Activated T-helper 1 cell treated with anti-CD3 and anti-CD28 coated beads, Interleukin-12 subunit alpha, Interleukin-12 subunit beta, Interleukin-2, Interleukin-4 antibody, amounts not matched to agents 30 ng/mL and 10 ng/mL and 1 ng/mL, durations not matched to agents 14 hours and 24 hours and 36 hours (primary cell): ENCODE data around the gene CBFA2T3. TPM values are rescaled to one million over a fixed set of nuclear protein-coding genes. Genes with fewer than 3 reads are reported as not detected.
A peak's percentile ranks its signal among the peaks of the same experiment; 100 is the strongest.

Experiments used
- DNase-seq: peaks from one replicate; pipeline ENCODE4 v3.0.0; 2021; ENCODE audit warnings: low spot score
- H3K27ac Mint-ChIP-seq: one replicate; pipeline ENCODE4 v1.8.0; 2021; ENCODE audit warnings: mild to moderate bottlenecking, mixed read lengths
- H3K27me3 Mint-ChIP-seq: one replicate; pipeline ENCODE4 v1.8.0; 2022; ENCODE audit warnings: mild to moderate bottlenecking, moderate library complexity, mixed read lengths; ENCODE audit not compliant: insufficient read depth
- H3K36me3 Mint-ChIP-seq: one replicate; pipeline ENCODE4 v1.8.0; 2021; ENCODE audit warnings: low read depth, mixed read lengths
- H3K4me1 Mint-ChIP-seq: one replicate; pipeline ENCODE4 v1.8.0; 2021; ENCODE audit warnings: low read depth, mixed read lengths
- H3K4me3 Mint-ChIP-seq: one replicate; pipeline ENCODE4 v1.8.0; 2021; ENCODE audit warnings: mild to moderate bottlenecking, moderate library complexity, mixed read lengths
- H3K9me3 Mint-ChIP-seq: one replicate; pipeline ENCODE4 v1.8.0; 2021; ENCODE audit warnings: mixed read lengths
- intact Hi-C: fragments of 100-400 bp; cut with micrococcal nuclease; formaldehyde crosslinking; loops from one replicate; pipeline ENCODE4 v1.15.1; 2024
- total RNA-seq: library from RNA; stranded (reverse); gene quantifications from 2 replicates; pipeline ENCODE4 v1.2.3, GENCODE V29; 2022

Gene CBFA2T3
- total RNA-seq, 1 donor from 2014 or later, result not detected

DNA sequence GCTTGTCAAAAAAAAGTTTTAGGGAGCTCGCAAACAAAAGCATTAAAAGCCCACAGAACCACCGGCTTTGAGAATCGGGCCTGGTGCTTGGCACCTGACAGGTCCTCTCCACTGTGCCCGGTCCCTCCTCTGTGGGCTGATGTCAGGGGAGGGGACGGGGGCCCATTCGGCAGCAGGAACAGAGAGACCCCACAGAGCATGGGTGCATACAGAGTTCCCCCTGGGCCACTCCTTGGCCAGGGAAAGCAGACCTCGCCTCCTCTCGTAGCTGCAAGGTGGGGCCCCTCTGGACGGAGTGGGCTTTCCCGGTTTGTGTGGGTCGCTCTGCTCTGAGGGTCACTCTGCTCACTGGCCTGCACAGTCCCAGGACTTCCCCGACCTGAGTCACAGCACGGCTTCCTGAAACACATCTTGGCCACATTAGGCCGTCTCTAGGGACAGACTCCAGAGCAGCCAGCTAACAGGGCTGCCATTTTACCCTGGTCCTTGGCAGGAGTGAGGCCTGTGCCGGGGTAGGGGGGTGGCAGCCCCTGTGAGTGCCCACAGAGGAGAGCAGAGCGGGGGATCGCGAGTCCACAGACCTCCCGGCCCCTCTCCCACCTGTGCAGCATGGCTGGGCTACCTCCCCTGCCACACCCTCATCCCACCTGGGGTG is 11.1 kb downstream of the CBFA2T3 start:
- Mint-ChIP-seq H3K27me3 (peaks cover 12% of the 10 kb centered on the region), H3K27ac (no peak overlapping the region), H3K4me3 (no peak overlapping the region), H3K36me3 (no peaks in the 10 kb centered on the region), H3K9me3 (no peaks in the 10 kb centered on the region), H3K4me1 (no peaks in the 10 kb centered on the region)
- intact Hi-C loops, result no loop called here
- no peak for DNase-seq

DNA sequence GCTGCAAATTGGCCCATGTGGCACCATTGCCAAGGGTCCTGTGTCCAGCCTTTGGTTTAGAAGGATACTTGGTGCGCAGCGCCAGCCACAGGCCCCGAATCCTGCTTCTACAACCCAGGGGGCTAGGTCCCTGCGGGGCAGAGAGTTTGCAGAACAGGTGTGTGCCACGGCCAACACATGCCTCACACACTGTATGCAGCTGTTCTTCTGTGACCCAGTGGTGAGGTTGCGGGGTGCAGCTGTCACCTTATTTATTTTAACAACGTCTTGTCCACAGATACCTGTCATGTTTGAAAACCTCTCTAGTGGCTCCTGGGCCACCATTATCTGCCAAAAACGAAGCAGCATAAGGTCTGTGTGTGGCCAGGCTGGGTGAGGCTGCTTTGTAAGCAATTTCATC is 11.6 kb downstream of the CBFA2T3 start:
- intact Hi-C loops, result no loop called here
- H3K4me1 Mint-ChIP-seq, result no peaks in the 10 kb centered on the region
- no peak overlapping the region for H3K27ac Mint-ChIP-seq
- H3K4me3 Mint-ChIP-seq, result no peak overlapping the region
- no peaks in the 10 kb centered on the region for H3K36me3 Mint-ChIP-seq
- H3K9me3 Mint-ChIP-seq, result no peaks in the 10 kb centered on the region
- H3K27me3 Mint-ChIP-seq, result peaks cover 9% of the 10 kb centered on the region
- no peak for DNase-seq

DNA sequence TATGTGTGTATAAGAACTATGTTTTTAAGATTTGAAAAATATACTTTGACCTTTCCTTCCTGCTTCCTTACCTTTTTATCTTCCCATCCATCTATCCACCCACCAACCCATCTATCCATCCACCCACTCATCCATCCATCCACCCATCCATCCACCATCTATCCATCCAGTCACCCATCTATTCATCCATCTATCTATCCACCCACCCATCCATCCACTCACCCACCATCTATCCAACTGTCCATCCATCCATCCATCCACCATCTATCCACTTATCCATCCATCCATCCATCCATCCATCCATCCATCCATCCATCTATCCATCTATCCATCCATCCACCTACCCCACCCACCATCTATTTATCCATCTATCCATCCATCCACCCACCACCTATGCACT is 12.4 kb downstream of the CBFA2T3 start:
- Mint-ChIP-seq H3K4me3 (no peak overlapping the region), H3K36me3 (no peaks in the 10 kb centered on the region), H3K27me3 (peaks cover 12% of the 10 kb centered on the region), H3K27ac (no peak overlapping the region), H3K4me1 (no peaks in the 10 kb centered on the region), H3K9me3 (no peaks in the 10 kb centered on the region)
- no peak for DNase-seq
- intact Hi-C loops, result no loop called here

DNA sequence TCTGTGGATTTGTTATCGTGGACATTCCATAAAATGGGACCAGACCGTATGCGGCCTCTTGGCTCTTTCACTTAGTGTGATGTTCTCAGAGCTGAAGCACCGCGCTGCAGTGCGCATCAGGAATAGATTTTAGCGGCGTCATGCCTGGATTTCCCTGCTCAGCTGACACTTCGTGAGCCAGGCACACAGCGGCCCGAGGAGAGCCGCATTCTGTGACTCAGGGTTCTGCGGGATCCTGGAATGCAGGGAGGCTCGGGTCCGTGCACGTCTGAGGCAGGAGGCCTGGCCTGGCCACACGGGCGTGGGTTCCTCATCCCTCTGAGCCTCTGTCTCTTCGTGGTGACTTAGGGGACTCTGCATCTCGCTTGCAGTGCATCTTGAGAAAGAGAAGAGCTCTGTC is 13.4 kb downstream of the CBFA2T3 start:
- intact Hi-C loops, result no loop called here
- Mint-ChIP-seq H3K4me1 (no peaks in the 10 kb centered on the region), H3K27me3 (peaks cover 12% of the 10 kb centered on the region), H3K4me3 (no peak overlapping the region), H3K27ac (no peak overlapping the region), H3K9me3 (no peaks in the 10 kb centered on the region), H3K36me3 (no peaks in the 10 kb centered on the region)
- no peak for DNase-seq

DNA sequence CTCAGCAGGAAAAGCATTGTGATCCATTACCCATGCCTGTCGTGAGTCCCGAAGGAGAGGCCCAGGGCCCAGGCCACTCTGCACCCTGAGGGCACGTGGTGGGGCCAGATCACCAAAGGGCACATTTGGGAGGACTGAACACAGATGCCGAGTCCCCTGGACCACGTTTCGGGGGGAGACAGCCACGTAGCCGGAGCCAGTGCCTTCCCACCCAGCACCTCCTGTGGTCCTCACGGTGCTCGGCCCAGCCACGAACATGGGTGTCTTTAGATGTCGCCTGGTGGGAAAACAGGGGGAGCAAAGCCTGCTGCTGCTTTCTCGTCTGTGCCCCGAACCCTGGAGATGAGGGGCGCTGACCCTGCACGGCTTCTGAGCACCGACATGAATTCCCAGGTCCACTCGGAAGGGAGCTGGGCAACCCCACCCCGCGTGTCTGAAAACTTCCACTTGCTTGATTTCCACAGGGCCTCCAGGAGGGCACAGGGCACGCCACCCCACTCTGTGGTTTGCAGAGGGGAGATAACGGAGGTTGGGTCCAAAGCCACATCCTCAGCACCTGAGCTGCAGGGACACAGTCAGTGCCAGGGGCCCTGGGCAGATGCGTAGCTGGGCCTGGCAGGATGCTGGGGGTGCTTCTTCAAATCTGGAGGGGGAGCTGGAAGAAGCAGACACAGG is 14.4 kb downstream of the CBFA2T3 start:
- intact Hi-C loops, result no loop called here
- peaks cover 17% of the 10 kb centered on the region for H3K27me3 Mint-ChIP-seq
- no peaks in the 10 kb centered on the region for H3K36me3 Mint-ChIP-seq
- no peak for DNase-seq
- no peak overlapping the region for H3K4me3 Mint-ChIP-seq
- no peak overlapping the region for H3K27ac Mint-ChIP-seq
- peaks cover 7% of the 10 kb centered on the region for H3K4me1 Mint-ChIP-seq
- H3K9me3 Mint-ChIP-seq, result no peaks in the 10 kb centered on the region

DNA sequence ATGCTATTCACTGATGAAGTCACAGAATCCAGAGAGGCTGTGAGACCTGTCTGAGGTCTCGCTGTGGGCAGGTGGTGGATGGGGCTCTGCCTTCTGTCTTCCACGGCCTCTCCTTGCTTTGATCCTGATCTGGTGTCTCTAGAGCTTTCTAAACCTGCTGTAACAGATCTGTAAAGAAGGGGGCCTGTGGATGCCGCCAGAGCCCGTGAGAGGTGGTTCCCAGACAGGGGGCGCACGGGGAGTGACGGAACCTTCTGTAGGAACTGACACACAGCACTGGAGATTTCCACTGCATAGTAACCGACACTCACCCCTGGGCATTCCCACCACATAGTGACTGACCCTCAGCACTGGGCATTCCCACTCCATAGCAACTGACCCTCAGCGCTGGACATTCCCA is 16.0 kb downstream of the CBFA2T3 start:
- no peak for DNase-seq
- Mint-ChIP-seq H3K36me3 (no peaks in the 10 kb centered on the region), H3K4me3 (no peak overlapping the region), H3K9me3 (no peaks in the 10 kb centered on the region), H3K27ac (no peak overlapping the region), H3K4me1 (peaks cover 14% of the 10 kb centered on the region), H3K27me3 (peaks cover 16% of the 10 kb centered on the region)
- intact Hi-C loops, result no loop called here

DNA sequence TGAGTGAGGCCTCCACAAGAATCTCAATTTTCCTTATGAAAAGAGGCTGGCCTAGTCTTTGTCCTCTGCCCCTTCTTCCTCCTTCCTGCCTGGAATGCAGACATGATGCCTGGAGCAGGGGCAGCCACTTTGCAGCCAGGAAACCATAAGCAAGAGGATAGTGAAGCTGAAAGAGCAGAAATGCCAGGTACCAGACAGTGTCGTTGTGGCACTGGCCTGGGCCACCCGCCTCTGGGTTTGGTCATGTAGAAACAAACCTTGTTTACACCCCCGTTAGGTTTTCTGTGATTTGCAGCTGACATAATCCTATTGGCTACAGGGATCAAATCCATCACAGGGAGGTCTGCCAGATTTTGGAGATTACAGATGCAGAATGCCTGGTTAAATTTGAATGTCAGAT is 16.5 kb downstream of the CBFA2T3 start:
- Mint-ChIP-seq H3K27me3 (peaks cover 15% of the 10 kb centered on the region), H3K27ac (no peak overlapping the region), H3K4me3 (no peak overlapping the region), H3K9me3 (no peaks in the 10 kb centered on the region), H3K4me1 (peaks cover 14% of the 10 kb centered on the region), H3K36me3 (no peaks in the 10 kb centered on the region)
- DNase-seq, result no peak
- intact Hi-C loops, result no loop called here

DNA sequence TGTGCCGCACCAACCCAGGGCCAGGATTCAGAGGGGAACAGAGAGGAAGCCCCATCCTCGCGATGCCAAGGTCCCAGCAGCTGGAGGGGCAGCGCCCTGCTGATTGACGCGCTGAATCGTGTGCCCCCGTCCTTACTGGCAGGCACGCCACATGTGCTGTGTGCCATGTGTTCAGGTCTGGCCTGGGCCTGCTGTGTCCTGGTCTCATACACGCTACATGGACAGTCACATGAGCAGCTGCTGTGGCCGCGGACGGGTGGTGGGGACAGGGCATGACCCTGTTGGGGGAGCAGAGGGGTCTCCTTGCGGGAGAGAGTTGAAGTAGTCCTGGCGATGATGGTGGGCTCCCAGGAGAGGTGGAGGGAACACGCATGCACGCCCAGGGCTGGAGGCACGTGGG is 18.0 kb downstream of the CBFA2T3 start:
- H3K9me3 Mint-ChIP-seq, result no peaks in the 10 kb centered on the region
- H3K4me1 Mint-ChIP-seq, result peaks cover 14% of the 10 kb centered on the region
- no peak for DNase-seq
- H3K4me3 Mint-ChIP-seq, result no peak overlapping the region
- no peaks in the 10 kb centered on the region for H3K36me3 Mint-ChIP-seq
- intact Hi-C loops, result no loop called here
- peaks cover 10% of the 10 kb centered on the region for H3K27me3 Mint-ChIP-seq
- H3K27ac Mint-ChIP-seq, result no peak overlapping the region

DNA sequence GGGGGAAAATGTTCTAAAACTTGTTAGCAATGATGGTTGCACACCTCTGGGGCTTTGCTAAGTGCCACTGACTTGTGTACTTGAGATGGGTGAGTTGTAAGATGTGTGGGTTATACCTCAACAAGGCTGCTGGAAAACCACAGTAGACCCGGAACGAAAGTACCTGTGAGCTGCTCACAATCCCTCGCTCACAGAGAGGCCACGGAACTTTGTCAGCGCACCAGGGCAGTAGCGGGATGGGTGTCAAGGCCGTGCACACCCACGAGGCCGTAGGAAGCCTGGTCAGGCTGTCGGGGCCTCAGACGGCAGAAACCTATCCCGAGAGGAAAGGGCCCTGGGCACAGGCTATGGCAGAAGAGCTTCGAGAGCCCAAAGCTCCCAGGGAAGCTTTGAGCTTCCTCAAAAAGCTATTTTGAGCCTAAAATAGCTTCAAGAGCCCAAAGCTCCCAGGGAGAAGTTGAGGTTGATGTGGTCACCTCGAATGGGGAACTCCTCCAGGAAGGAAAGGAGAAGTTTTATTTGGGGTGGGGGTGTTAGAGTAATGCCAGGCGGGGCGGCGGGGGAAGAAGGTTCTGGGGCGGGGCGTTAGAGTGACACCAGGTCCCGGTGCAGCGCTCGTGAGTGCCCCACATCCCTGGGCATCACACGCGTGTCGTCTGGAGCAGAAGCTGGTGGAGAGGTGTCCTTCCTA is 19.0 kb downstream of the CBFA2T3 start:
- no peak for DNase-seq
- peak overlapping the region; percentile 46 for H3K4me3 Mint-ChIP-seq
- peaks cover 14% of the 10 kb centered on the region for H3K4me1 Mint-ChIP-seq
- intact Hi-C loops, result no loop called here
- peak overlapping the region; percentile 23 for H3K27ac Mint-ChIP-seq
- no peaks in the 10 kb centered on the region for H3K36me3 Mint-ChIP-seq
- H3K27me3 Mint-ChIP-seq, result peaks cover 10% of the 10 kb centered on the region
- H3K9me3 Mint-ChIP-seq, result no peaks in the 10 kb centered on the region

DNA sequence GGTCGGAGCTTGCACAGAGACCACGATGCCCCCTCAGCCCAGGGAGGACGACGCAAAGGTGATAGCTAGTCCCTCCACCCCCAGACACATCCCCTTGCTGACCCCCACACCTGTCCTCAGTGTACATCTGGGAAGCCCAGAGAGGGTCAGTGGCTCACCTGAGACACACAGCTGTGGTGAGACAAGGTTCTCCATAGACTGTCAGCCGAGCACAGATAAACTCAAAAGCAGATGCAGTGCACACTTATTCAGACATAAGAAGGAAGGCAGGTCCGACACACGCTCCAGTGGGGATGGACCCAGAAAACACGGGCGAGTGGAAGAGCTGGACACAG is 19.6 kb downstream of the CBFA2T3 start:
- H3K4me3 Mint-ChIP-seq, result peak overlapping the region; percentile 46
- no peak for DNase-seq
- H3K27me3 Mint-ChIP-seq, result peaks cover 10% of the 10 kb centered on the region
- intact Hi-C loops, result no loop called here
- peaks cover 14% of the 10 kb centered on the region for H3K4me1 Mint-ChIP-seq
- H3K27ac Mint-ChIP-seq, result peak overlapping the region; percentile 21
- H3K9me3 Mint-ChIP-seq, result no peaks in the 10 kb centered on the region
- H3K36me3 Mint-ChIP-seq, result no peaks in the 10 kb centered on the region

DNA sequence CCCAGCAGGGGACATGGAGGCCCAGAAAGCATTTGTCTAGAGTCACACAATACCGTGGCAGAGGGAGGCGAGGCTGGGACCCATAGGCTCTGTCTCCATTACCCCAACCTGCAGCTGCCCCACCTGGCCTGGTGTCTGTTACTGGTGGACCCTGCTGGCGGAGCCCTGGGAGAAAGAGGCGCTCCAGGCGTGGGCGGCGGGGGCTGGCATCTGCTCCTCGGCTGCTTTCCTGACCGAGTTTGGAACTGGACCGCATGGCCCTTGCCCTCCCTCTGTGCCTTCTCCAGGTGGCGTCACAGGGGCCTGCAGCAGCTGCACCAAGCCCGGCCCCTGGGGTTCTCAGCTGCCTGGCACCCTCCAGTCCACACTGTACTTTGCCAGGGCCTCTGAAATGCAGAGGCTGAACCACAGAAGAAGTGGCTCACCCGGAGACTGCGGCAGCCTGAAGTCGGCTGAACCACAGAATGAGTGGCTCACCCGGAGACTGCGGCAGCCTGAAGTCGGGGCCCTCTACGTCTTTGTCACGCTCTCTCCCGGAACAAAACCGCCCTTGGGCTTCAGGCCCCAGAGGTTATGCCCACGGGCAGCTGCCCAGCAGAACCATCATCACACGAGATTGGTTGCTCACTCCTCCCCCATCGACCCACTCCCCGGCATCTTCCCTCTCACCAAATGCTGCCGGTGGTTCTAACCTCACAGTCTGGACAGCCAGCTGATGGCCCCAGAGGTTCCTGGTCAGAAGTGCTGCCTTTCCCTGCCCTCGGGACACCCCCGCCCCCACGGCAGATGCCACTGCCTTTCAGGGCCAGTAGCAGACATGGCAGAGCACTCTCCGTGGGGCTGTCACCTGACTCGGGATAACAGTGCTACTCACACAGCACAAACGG is 20.2 kb downstream of the CBFA2T3 start:
- no peak overlapping the region for H3K4me3 Mint-ChIP-seq
- no peak overlapping the region for H3K27ac Mint-ChIP-seq
- H3K9me3 Mint-ChIP-seq, result no peaks in the 10 kb centered on the region
- H3K4me1 Mint-ChIP-seq, result peaks cover 14% of the 10 kb centered on the region
- DNase-seq, result no peak
- intact Hi-C loops, result no loop called here
- H3K27me3 Mint-ChIP-seq, result peaks cover 10% of the 10 kb centered on the region
- H3K36me3 Mint-ChIP-seq, result no peaks in the 10 kb centered on the region

DNA sequence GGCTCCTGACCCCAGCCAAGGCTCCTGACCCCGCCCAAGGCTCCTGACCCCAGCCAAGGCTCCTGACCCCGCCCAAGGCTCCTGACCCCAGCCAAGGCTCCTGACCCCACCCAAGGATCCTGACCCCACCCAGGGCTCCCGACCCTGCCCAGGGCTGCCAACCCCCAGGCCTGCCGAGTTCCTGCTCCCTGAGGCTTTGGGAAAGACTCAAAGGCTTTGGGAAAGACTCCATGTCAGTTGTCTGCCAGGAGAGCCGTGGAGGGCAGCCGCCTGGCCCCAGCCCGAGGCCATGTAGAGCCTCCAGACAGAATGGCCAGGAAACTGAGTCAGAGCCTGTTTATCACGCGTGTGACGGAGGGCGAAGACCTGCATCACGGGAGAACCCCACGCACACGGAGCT is 21.1 kb downstream of the CBFA2T3 start:
- no peak overlapping the region for H3K4me3 Mint-ChIP-seq
- peaks cover 10% of the 10 kb centered on the region for H3K27me3 Mint-ChIP-seq
- no peak overlapping the region for H3K27ac Mint-ChIP-seq
- no peaks in the 10 kb centered on the region for H3K9me3 Mint-ChIP-seq
- H3K36me3 Mint-ChIP-seq, result no peaks in the 10 kb centered on the region
- H3K4me1 Mint-ChIP-seq, result peaks cover 14% of the 10 kb centered on the region
- intact Hi-C loops, result no loop called here
- no peak for DNase-seq
